ENCODE results near the gene PPM1J. TPM values are rescaled to one million over a fixed set of nuclear protein-coding genes. Genes with fewer than 3 reads are reported as not detected.

The PPM1J gene
- total and polyA plus RNA-seq, 9 of the 15 experiments (the other 6 are each of a cell fraction or from before 2014, with no cell fraction given): 0.25 to 10.5 (median 4.2) TPM

DNA sequence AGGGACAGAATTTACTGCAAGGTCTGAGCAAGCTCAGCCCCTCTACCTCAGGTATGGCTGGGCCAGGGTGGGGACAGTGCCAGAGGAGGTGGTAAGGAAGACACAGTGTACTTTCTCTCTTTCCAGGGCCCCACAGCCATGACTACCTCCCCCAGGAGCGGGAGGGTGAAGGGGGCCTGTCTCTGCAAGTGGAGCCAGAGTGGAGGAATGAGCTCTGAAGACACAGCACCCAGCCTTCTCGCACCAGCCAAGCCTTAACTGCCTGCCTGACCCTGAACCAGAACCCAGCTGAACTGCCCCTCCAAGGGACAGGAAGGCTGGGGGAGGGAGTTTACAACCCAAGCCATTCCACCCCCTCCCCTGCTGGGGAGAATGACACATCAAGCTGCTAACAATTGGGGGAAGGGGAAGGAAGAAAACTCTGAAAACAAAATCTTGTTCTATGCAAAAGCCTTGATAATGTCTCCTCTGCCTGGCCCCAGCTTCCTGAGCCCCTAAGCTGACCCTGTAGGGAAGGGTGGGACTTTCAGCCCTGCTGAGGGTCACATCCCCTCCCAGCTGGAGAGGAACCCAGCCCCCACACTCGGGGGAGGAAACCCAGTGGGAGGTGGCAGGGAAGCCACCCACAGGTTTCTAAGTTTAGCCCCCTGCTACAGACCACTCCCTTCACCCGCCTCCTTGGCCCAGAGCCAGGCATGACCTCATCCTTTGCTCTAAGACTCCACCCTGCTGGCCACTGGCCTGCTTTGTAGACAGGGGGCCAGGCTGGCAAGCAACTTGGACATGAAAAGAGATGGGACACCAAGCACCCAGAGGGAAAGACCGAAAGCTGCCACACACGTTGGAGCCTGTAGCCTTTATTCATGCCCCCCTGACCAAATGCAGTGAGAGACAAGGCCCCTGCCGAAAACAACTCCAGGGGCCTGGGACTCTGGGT, 14.6 kb downstream of the PPM1J start (continued):
- TF ChIP-seq, protein P1, sequence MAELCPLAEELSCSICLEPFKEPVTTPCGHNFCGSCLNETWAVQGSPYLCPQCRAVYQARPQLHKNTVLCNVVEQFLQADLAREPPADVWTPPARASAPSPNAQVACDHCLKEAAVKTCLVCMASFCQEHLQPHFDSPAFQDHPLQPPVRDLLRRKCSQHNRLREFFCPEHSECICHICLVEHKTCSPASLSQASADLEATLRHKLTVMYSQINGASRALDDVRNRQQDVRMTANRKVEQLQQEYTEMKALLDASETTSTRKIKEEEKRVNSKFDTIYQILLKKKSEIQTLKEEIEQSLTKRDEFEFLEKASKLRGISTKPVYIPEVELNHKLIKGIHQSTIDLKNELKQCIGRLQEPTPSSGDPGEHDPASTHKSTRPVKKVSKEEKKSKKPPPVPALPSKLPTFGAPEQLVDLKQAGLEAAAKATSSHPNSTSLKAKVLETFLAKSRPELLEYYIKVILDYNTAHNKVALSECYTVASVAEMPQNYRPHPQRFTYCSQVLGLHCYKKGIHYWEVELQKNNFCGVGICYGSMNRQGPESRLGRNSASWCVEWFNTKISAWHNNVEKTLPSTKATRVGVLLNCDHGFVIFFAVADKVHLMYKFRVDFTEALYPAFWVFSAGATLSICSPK (IDR thresholded peaks at IDR 0.05; ENCODE audit: borderline replicate concordance): no peak
- TF ChIP-seq CREBBP (IDR thresholded peaks at IDR 0.05; ENCODE audit: low read depth, low read length): no peak
- TF ChIP-seq, protein P2, sequence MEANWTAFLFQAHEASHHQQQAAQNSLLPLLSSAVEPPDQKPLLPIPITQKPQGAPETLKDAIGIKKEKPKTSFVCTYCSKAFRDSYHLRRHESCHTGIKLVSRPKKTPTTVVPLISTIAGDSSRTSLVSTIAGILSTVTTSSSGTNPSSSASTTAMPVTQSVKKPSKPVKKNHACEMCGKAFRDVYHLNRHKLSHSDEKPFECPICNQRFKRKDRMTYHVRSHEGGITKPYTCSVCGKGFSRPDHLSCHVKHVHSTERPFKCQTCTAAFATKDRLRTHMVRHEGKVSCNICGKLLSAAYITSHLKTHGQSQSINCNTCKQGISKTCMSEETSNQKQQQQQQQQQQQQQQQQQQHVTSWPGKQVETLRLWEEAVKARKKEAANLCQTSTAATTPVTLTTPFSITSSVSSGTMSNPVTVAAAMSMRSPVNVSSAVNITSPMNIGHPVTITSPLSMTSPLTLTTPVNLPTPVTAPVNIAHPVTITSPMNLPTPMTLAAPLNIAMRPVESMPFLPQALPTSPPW (CRISPR knock-in tag; IDR thresholded peaks at IDR 0.05): peak; percentile 97
- no peak for TF ChIP-seq MCM2 (IDR thresholded peaks at IDR 0.05; ENCODE audit: low read depth)
- peak; percentile 99 for TF ChIP-seq RNF2 (IDR thresholded peaks at IDR 0.05)
- TF ChIP-seq ZNF609 (CRISPR knock-in tag; IDR thresholded peaks at IDR 0.05; ENCODE audit: borderline replicate concordance): no peak
- peak; percentile 98 for TF ChIP-seq POLR2AphosphoS2 (IDR thresholded peaks at IDR 0.05; ENCODE audit: low read length)
- no peak for TF ChIP-seq ZNF445 (CRISPR knock-in tag; IDR thresholded peaks at IDR 0.05; ENCODE audit: low read depth)
- TF ChIP-seq, protein P3, sequence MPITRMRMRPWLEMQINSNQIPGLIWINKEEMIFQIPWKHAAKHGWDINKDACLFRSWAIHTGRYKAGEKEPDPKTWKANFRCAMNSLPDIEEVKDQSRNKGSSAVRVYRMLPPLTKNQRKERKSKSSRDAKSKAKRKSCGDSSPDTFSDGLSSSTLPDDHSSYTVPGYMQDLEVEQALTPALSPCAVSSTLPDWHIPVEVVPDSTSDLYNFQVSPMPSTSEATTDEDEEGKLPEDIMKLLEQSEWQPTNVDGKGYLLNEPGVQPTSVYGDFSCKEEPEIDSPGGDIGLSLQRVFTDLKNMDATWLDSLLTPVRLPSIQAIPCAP (CRISPR knock-in tag; IDR thresholded peaks at IDR 0.05; ENCODE audit: borderline replicate concordance): no peak
- peak; percentile 85 for TF ChIP-seq NFATC3 (IDR thresholded peaks at IDR 0.05)
- no peak for TF ChIP-seq CHAMP1 (IDR thresholded peaks at IDR 0.05)
- TF ChIP-seq, protein P4, sequence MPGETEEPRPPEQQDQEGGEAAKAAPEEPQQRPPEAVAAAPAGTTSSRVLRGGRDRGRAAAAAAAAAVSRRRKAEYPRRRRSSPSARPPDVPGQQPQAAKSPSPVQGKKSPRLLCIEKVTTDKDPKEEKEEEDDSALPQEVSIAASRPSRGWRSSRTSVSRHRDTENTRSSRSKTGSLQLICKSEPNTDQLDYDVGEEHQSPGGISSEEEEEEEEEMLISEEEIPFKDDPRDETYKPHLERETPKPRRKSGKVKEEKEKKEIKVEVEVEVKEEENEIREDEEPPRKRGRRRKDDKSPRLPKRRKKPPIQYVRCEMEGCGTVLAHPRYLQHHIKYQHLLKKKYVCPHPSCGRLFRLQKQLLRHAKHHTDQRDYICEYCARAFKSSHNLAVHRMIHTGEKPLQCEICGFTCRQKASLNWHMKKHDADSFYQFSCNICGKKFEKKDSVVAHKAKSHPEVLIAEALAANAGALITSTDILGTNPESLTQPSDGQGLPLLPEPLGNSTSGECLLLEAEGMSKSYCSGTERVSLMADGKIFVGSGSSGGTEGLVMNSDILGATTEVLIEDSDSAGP (CRISPR knock-in tag; IDR thresholded peaks at IDR 0.05): no peak
- 0 out of 2 replicates have a peak, but pooled peaks have one; percentile 9 for TF ChIP-seq ARID2 (IDR thresholded peaks at IDR 0.05)
